ENCODE data around the gene EPB41L4A.

EPB41L4A gene

GRCh38 chr5:112316006-112316405 lies 103.1 kb downstream of the EPB41L4A start:
- no peak for DNase-seq (ENCODE audit: low read depth in 3 of 3, low spot score in 1 of 3)

DNA sequence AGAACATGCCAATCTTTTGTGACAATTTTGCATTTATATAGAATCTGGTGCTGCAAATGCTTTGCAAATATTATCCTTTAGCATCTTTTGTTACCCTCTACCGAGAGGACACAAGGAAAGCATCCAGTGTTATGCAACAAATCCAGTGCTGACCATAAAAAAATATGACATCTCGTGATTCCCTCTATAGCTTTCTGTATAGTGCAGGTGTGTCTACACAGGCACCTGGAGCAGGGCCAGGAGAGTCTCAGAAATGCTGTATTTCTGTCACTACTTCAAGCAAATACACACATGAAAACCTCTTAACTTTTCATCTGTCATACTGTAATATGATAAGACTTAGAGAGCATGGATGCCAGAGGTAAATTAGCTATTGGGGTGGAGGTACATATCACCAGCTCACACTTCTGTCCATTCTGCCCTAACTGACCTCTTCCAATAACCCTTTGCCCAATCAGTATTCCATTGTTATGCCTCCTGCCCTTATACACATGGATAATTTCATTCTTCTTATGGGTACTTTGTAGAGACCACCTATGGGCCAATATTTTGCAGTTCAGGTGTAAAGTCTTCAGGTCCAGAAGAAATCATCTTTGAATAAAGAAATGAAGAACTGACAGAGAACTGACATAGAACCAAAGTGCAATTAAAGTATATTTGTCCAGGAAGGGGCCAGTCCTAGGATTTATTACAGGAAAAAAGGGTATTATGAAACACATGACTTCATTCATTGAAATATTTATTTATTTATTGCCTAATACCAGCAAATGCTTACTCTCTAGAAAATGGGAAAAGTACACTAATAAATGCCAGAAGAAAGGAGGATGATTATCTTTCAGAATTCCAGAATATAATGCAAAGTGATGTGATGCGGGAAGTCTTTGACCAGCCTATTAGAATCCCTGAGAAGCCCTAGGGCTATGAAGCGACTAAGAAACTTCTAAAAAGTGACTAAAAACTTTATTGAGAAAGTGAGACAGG lies 106.5 kb downstream of the EPB41L4A start:
- DNase-seq (ENCODE audit: low read depth in 3 of 3, low spot score in 1 of 3): no peak

GRCh38 chr5:112310746-112311145 lies 108.3 kb downstream of the EPB41L4A start:
- no peak for DNase-seq (ENCODE audit: low read depth in 3 of 3, low spot score in 1 of 3)

DNA sequence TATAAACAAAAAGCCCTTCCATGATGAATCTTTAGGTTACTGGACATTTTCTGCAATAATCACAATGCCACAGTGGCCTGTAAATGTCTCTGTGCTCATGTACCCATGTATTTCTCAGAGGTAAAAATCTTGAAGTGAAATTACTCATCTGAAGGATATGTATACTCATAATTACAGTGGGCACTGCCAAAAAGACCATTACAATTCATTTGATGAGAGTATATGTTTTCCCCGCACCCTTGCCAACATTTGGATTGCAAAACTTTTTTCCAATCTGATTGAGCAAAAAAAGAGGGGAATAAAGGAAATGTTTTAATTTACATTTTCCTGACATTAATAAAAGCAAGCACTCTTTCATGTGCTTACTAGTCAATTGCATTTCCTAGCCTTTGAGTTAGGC lies 110.5 kb downstream of the EPB41L4A start:
- no peak for DNase-seq (ENCODE audit: low read depth in 3 of 3, low spot score in 1 of 3)

GRCh38 chr5:112306956-112307355 lies 112.1 kb downstream of the EPB41L4A start:
- no peak for DNase-seq (ENCODE audit: low read depth in 3 of 3, low spot score in 1 of 3)

GRCh38 chr5:112304743-112305142 lies 114.3 kb downstream of the EPB41L4A start:
- DNase-seq (ENCODE audit: low read depth in 3 of 3, low spot score in 1 of 3): no peak

DNA sequence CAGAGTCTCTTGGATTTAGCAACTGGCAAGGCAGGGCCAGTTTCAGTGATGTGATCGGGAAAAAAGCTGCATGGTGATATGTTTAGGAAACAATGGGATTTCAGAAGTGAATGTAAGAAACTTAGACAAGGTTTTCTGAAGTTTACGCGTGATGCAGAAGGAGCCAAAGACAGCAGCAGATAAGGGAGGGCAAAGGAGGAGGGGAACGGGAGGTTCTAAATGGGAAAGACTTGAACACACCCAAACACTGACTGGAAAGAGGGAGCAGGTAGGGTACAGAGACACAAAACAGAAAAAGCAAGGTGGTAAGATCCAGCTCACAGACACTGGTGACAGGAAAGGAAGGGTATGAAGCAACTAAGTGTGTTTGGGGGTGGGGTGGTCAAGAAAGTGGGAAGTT lies 115.4 kb downstream of the EPB41L4A start:
- DNase-seq (ENCODE audit: low read depth in 3 of 3, low spot score in 1 of 3): no peak

- no peak for DNase-seq (ENCODE audit: low read depth in 3 of 3, low spot score in 1 of 3)
Measured at GRCh38 chr5:112294126-112294525, 125.0 kb downstream of the EPB41L4A start.

DNA sequence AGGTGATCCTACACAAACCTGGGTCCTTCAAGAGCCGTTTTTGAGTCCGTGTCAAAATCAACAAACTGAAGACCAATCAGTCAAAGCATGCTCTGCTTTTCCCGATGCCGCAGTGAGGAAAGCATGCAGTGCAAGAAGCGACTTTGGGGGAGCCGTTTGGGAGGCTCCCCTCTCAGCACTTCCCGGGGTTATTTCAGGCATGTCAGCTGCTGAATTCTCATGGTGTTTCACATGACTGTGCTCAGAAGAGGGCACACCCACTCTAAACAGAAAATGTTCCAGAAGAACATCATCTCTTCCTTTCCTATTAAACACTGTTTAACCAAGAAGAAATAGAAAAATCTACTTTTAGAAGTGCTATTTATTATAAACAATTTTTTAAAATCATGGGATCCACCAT lies 125.5 kb downstream of the EPB41L4A start:
- DNase-seq (ENCODE audit: low read depth in 3 of 3, low spot score in 1 of 3): no peak

DNA sequence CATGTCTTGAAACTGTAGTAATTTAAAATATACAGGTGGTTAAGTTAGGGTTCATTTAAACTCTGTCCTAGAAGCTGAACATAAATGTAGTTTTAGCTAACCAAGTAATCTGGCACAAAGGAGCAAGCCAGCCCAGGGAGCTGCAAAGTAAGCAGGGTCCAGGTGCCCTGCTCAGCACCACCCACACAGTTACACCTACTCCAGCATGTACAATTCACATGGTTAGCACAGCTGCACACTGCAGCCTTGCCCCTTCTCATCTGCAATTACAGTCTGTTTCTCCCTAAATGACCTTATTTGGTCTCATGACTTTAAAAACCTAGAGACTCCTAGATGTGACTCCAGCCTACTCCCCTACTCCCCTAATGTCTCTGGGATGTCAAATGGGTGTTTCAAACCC lies 128.4 kb downstream of the EPB41L4A start:
- DNase-seq (ENCODE audit: low read depth in 3 of 3, low spot score in 1 of 3): no peak

DNA sequence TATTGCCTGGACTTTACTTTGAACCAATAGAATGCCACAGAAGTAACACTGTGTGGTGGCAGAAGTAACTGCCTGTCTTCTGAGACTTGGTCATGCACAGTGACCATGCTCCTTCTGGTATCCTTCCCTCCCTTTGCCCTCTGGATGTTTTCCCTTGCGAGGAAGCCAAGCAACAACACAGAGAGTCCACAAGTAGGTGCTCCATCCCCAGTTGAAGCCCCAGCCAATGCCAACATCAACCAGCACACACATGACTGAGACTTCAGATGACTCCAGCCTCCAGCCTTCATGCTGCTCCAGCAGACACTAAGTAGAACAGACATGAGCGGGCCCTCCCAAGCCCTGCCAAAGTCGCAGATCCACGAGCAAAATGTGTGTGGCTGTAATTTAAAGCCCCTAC lies 129.6 kb downstream of the EPB41L4A start:
- no peak for DNase-seq (ENCODE audit: low read depth in 3 of 3, low spot score in 1 of 3)

GRCh38 chr5:112283943-112284929 lies 134.8 kb downstream of the EPB41L4A start:
- DNase-seq (ENCODE audit: low read depth in 3 of 3, low spot score in 1 of 3): no peak

- no peak for DNase-seq (ENCODE audit: low read depth in 3 of 3, low spot score in 1 of 3)
Measured at GRCh38 chr5:112283034-112283582, 136.0 kb downstream of the EPB41L4A start.

DNA sequence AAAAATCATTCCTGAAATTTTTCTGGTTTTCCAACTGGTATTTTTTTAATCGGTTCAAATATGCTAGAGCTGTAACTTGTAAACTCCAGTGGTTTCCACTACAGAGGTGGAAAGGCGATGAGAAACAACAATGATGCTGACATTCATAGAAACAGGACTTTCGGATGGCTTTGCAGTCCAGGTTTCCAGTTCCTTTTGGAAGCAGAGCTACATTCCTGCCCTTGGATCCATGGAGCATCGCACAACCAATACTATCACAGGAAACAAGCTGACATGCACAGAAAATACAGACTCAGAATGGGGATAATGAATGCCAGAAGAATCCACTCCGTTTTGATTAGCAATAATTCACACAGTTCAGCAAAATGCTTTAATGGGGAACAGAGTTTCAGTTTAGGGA lies 140.0 kb downstream of the EPB41L4A start:
- no peak for DNase-seq (ENCODE audit: low read depth in 3 of 3, low spot score in 1 of 3)

DNA sequence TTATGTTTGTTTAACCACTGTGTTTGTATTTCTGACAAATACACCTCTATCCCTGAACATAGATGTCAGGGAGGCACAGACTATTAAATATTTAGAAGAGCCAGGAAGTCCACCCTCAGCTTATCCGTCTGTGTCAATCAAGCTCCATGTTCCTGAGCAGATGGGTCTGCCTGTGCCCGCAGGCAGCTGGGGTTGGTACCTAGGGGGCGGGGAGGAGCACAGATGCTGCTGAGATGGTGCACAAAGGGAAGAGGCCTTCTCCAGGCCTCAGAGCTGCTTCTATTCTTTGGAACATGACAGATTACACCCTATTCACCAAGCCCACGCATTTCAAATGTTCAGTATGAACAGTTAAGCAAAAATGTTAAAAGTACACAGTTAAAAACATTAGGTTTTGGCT lies 142.1 kb downstream of the EPB41L4A start:
- no peak for DNase-seq (ENCODE audit: low read depth in 3 of 3, low spot score in 1 of 3)

DNA sequence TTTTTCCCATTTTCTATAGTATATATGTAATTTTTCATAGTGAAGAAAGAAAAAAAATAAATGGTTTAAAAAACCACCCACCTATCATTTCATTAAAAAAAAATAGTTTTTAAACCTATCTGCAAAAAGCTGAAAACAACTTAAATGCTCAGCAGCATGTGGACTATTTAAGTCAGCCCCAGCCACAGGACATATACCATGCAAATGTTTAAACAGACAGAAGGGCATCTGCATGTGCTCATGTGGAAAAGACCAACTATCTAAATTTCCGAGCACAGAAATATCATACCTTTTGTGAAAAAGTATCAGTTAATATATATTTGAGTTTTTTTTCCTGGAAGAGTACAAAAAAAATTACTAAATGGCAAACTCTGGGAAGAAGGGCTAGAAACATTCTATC lies 143.4 kb downstream of the EPB41L4A start:
- DNase-seq (ENCODE audit: low read depth in 3 of 3, low spot score in 1 of 3): no peak

- DNase-seq (ENCODE audit: low read depth in 3 of 3, low spot score in 1 of 3): no peak
Measured at GRCh38 chr5:112270299-112271293, 148.5 kb downstream of the EPB41L4A start.

DNA sequence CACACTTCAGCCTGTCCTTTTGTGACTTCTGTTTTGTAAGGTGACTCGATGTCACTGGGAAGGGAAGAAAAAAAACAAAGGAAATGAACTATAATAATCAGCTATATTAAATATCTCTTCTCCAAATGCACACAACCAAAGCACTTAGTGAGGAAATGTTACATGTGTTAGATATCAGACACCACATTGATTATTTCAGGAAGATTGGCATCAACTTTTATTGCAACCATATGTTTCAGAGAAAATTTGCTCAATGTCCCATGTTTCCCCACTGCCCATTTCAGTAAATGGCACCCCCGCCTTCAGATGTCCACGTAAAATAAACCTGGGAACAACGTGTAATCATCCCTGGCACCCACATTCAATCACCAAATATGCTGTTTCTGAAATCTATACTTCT lies 151.8 kb downstream of the EPB41L4A start:
- no peak for DNase-seq (ENCODE audit: low read depth in 3 of 3, low spot score in 1 of 3)

- no peak for DNase-seq (ENCODE audit: low read depth in 3 of 3, low spot score in 1 of 3)
Measured at GRCh38 chr5:112264666-112265065, 154.4 kb downstream of the EPB41L4A start.

DNA sequence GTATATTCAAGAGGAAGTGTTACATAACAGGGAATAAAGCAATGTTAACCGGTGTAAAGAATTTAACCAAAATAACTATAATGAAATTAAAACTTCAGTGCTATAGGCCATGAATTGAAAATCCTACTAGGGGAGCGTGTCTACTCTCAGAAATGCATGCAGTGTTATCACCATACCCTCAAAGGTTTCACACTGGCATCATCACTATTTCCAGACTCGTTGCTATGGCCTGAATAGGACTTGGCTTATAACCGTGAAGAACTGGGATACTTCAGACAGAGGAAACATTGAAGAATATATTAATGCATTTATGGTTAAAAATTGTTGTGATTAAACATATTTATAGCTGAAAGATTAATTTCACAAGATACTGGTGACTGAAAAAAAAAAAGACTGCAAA lies 154.9 kb downstream of the EPB41L4A start:
- no peak for DNase-seq (ENCODE audit: low read depth in 3 of 3, low spot score in 1 of 3)

Data from stimulated activated CD4-positive, alpha-beta T cell treated with anti-CD3 and anti-CD28 coated beads, TNF-alpha, amount 100 ng/mL, for 1 hour (primary cell).